Activated naive CD8-positive, alpha-beta T cell (primary cell): ENCODE measurements around the gene IL1RAPL2.

Experiments used
- H3K27ac Mint-ChIP-seq: one replicate; pipeline ENCODE4 v1.8.0; 2021; ENCODE audit warnings: mixed read lengths
- H3K27me3 Mint-ChIP-seq: one replicate; pipeline ENCODE4 v1.8.0; 2021; ENCODE audit warnings: mixed read lengths
- H3K36me3 Mint-ChIP-seq: one replicate; pipeline ENCODE4 v1.8.0; 2021; ENCODE audit warnings: mixed read lengths
- H3K4me1 Mint-ChIP-seq: one replicate; pipeline ENCODE4 v1.8.0; 2021; ENCODE audit warnings: low read depth, mixed read lengths
- H3K4me3 Mint-ChIP-seq: one replicate; pipeline ENCODE4 v1.8.0; 2021; ENCODE audit warnings: mild to moderate bottlenecking, mixed read lengths
- H3K9me3 Mint-ChIP-seq: one replicate; pipeline ENCODE4 v1.8.0; 2021; ENCODE audit warnings: low read depth, mixed read lengths

IL1RAPL2 gene

GRCh38 chrX:105260291-105261043 lies 694.5 kb downstream of the IL1RAPL2 start:
- H3K36me3 Mint-ChIP-seq, result no peaks in the 10 kb centered on the region
- peaks cover 5% of the 10 kb centered on the region for H3K9me3 Mint-ChIP-seq
- H3K27me3 Mint-ChIP-seq, result no peaks in the 10 kb centered on the region
- no peak overlapping the region for H3K4me3 Mint-ChIP-seq
- H3K4me1 Mint-ChIP-seq, result no peaks in the 10 kb centered on the region
- H3K27ac Mint-ChIP-seq, result no peak overlapping the region

GRCh38 chrX:105263171-105263570 lies 697.2 kb downstream of the IL1RAPL2 start:
- H3K27me3 Mint-ChIP-seq, result no peaks in the 10 kb centered on the region

DNA sequence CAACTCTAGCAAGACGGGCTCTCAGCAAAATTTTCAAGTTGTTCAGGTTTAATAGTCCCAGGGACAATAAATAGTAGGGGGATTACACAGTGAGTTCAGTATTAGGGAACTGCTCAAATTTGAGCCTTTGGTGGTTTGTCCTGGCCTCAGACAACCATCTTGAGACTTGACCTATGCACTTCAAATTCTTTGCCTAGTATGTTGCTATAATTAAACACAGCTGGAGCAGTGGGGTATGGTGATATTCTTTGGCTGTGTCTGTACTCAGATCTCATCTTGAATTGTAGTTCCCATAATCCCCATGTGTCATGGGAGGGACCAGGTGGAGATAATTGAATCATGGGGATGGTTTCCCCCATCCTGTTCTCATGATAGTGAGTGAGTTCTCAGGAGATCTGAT lies 697.8 kb downstream of the IL1RAPL2 start:
- H3K27me3 Mint-ChIP-seq, result no peaks in the 10 kb centered on the region

More at GRCh38 chrX:105263171-105263570, 697.2 kb downstream of the IL1RAPL2 start:
- Mint-ChIP-seq H3K9me3 (no peaks in the 10 kb centered on the region), H3K36me3 (no peaks in the 10 kb centered on the region), H3K4me3 (no peak overlapping the region), H3K4me1 (no peaks in the 10 kb centered on the region), H3K27ac (no peak overlapping the region)

DNA sequence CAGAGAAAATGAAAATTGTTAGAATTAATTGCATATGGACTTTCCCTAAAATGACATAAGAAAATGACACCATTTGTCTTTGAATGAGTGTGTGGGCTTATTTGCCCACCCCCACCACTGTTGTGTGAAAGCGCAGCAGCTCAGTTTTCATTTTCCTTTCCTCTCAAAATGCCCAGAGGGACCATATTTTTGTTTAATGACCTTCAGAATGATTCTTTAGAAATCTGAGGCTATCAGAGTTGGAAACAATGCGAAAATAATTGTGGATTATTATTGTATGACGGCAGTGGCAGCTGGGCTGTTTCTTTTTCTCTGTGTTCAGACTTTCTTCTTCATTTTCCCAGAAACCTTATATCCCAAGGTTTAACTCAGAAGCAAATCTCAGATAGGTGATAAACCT lies 699.1 kb downstream of the IL1RAPL2 start:
- no peak overlapping the region for H3K4me3 Mint-ChIP-seq
- H3K27ac Mint-ChIP-seq, result no peak overlapping the region
- H3K27me3 Mint-ChIP-seq, result no peaks in the 10 kb centered on the region
- H3K9me3 Mint-ChIP-seq, result no peaks in the 10 kb centered on the region
- no peaks in the 10 kb centered on the region for H3K4me1 Mint-ChIP-seq
- H3K36me3 Mint-ChIP-seq, result no peaks in the 10 kb centered on the region

More for the DNA sequence above, 697.8 kb downstream of the IL1RAPL2 start:
- Mint-ChIP-seq H3K36me3 (no peaks in the 10 kb centered on the region), H3K9me3 (no peaks in the 10 kb centered on the region), H3K4me1 (no peaks in the 10 kb centered on the region), H3K4me3 (no peak overlapping the region), H3K27ac (no peak overlapping the region)

- no peaks in the 10 kb centered on the region for H3K27me3 Mint-ChIP-seq
- H3K27ac Mint-ChIP-seq, result no peak overlapping the region
- H3K36me3 Mint-ChIP-seq, result no peaks in the 10 kb centered on the region
- H3K4me1 Mint-ChIP-seq, result no peaks in the 10 kb centered on the region
- no peaks in the 10 kb centered on the region for H3K9me3 Mint-ChIP-seq
- no peak overlapping the region for H3K4me3 Mint-ChIP-seq
These were observed 700.5 kb downstream of the IL1RAPL2 start for GRCh38 chrX:105266456-105266855.

DNA sequence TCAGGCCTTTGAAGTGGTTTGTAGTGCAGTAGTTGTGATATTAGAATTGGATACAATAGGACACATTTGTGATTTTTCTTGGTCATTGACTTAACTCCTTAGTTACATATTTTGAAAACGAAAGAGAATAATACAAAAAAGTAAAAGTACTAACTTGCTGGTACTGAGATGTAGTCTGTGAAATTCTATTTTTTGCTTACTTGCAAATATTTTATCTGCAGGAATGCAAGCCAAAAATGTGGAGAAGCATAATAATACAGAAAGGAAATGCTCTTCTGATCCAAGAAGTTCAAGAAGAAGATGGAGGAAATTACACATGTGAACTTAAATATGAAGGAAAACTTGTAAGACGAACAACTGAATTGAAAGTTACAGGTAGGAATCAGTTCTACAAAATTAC lies 701.2 kb downstream of the IL1RAPL2 start:
- no peaks in the 10 kb centered on the region for H3K27me3 Mint-ChIP-seq
- H3K36me3 Mint-ChIP-seq, result no peaks in the 10 kb centered on the region
- no peaks in the 10 kb centered on the region for H3K9me3 Mint-ChIP-seq
- no peaks in the 10 kb centered on the region for H3K4me1 Mint-ChIP-seq
- H3K27ac Mint-ChIP-seq, result no peak overlapping the region
- H3K4me3 Mint-ChIP-seq, result no peak overlapping the region

GRCh38 chrX:105269386-105269785 lies 703.4 kb downstream of the IL1RAPL2 start:
- Mint-ChIP-seq H3K4me1 (no peaks in the 10 kb centered on the region), H3K27me3 (no peaks in the 10 kb centered on the region), H3K36me3 (no peaks in the 10 kb centered on the region), H3K9me3 (peaks cover 1% of the 10 kb centered on the region), H3K4me3 (no peak overlapping the region), H3K27ac (no peak overlapping the region)

DNA sequence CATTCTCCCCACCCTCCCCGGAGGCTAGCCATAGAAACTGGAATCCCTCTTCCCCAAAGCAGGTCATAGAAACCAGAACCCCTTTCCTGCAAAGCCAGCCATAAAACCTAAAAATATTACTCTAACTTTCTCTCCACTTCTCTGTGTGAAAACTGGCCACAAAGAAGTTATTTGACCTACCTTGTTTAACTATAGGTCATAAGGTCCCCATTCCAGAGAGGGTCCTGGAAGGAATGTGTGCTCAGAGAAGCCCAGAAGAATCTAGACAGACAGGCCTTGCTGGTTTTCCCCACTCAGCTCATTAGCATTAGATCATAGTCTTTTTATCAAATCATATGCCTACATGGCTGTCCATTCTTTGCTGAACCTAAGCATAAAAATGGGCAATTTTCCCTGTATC lies 707.3 kb downstream of the IL1RAPL2 start:
- Mint-ChIP-seq H3K9me3 (peaks cover 3% of the 10 kb centered on the region), H3K4me1 (no peaks in the 10 kb centered on the region), H3K36me3 (no peaks in the 10 kb centered on the region), H3K4me3 (no peak overlapping the region), H3K27me3 (no peaks in the 10 kb centered on the region), H3K27ac (no peak overlapping the region)

- Mint-ChIP-seq H3K27me3 (no peaks in the 10 kb centered on the region), H3K27ac (no peak overlapping the region), H3K4me3 (no peak overlapping the region)
These were observed 708.1 kb downstream of the IL1RAPL2 start for GRCh38 chrX:105274091-105274490.

DNA sequence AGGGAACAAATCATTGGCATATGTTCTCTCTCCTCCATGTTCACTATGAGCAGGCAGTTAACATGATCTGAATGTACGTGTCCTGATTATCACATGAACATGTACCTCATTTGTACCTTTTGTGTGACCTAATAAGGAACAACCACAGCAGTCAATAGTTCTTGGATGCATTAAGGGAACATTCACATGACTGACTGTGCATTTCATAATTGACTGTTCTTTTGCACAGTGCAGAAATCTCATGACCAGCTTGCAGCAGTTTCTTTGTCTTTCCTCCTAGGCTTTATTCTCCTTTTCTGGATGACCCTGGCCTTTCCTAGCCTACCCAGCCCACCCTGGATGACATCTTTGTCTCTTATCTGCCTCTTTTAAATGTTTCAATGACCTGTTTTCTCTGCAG lies 711.1 kb downstream of the IL1RAPL2 start:
- H3K4me3 Mint-ChIP-seq, result no peak overlapping the region
- H3K27ac Mint-ChIP-seq, result no peak overlapping the region
- H3K36me3 Mint-ChIP-seq, result no peaks in the 10 kb centered on the region
- no peaks in the 10 kb centered on the region for H3K4me1 Mint-ChIP-seq
- peaks cover 3% of the 10 kb centered on the region for H3K9me3 Mint-ChIP-seq
- no peaks in the 10 kb centered on the region for H3K27me3 Mint-ChIP-seq

More at GRCh38 chrX:105274091-105274490, 708.1 kb downstream of the IL1RAPL2 start:
- Mint-ChIP-seq H3K4me1 (no peaks in the 10 kb centered on the region), H3K9me3 (peaks cover 3% of the 10 kb centered on the region), H3K36me3 (no peaks in the 10 kb centered on the region)

DNA sequence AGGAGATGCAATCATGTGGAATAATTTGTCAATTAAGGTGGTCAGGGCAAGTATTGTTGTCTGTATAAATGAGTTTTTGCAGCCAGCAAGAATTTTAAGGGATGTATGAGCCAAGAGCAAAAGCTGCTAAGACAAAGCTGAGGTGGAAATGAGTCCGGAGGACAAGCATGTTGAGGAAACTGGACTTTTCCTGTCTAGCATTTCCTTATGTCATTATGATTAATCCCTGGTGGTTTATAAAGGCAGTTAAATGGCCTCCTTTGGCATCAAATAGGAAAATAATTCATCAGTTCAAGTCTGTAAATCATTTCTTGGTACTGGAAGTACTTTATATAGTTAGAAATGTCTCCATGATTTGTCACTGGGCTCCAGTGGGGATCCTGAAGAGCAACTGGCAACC lies 716.1 kb downstream of the IL1RAPL2 start:
- Mint-ChIP-seq H3K27ac (no peak overlapping the region), H3K36me3 (no peaks in the 10 kb centered on the region), H3K27me3 (no peaks in the 10 kb centered on the region), H3K4me1 (no peaks in the 10 kb centered on the region), H3K4me3 (no peak overlapping the region), H3K9me3 (no peaks in the 10 kb centered on the region)

- no peak overlapping the region for H3K27ac Mint-ChIP-seq
- no peaks in the 10 kb centered on the region for H3K9me3 Mint-ChIP-seq
- no peaks in the 10 kb centered on the region for H3K4me1 Mint-ChIP-seq
- H3K36me3 Mint-ChIP-seq, result no peaks in the 10 kb centered on the region
- H3K27me3 Mint-ChIP-seq, result no peaks in the 10 kb centered on the region
- H3K4me3 Mint-ChIP-seq, result no peak overlapping the region
These were observed 731.0 kb downstream of the IL1RAPL2 start for GRCh38 chrX:105297041-105297440.

GRCh38 chrX:105299286-105299685 lies 733.3 kb downstream of the IL1RAPL2 start:
- Mint-ChIP-seq H3K9me3 (no peaks in the 10 kb centered on the region), H3K27me3 (no peaks in the 10 kb centered on the region), H3K27ac (no peak overlapping the region), H3K4me3 (no peak overlapping the region), H3K4me1 (no peaks in the 10 kb centered on the region), H3K36me3 (no peaks in the 10 kb centered on the region)

- no peak overlapping the region for H3K4me3 Mint-ChIP-seq
- H3K4me1 Mint-ChIP-seq, result no peaks in the 10 kb centered on the region
- no peaks in the 10 kb centered on the region for H3K27me3 Mint-ChIP-seq
- no peaks in the 10 kb centered on the region for H3K36me3 Mint-ChIP-seq
- no peaks in the 10 kb centered on the region for H3K9me3 Mint-ChIP-seq
- no peak overlapping the region for H3K27ac Mint-ChIP-seq
These were observed 736.2 kb downstream of the IL1RAPL2 start for GRCh38 chrX:105302246-105302645.

DNA sequence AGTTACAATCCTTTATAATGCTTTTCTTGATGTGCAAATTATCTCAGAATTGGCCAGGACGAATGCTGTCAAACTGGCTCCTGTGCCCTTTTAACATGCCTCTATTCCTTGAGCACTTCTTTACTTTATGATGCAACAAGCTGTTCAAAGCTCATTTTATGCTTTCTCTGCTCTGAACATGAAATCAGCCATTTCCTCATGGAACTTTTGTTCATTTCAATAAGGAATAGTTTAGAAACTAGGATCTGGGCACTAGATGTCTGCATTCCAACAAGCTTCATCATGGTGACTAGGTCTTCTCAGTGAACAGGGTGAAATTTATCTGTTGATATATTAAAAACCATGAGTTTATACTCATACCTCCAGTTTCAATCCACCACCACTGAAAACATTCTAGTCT lies 741.8 kb downstream of the IL1RAPL2 start:
- Mint-ChIP-seq H3K9me3 (no peaks in the 10 kb centered on the region), H3K36me3 (no peaks in the 10 kb centered on the region), H3K27ac (no peak overlapping the region), H3K27me3 (no peaks in the 10 kb centered on the region), H3K4me1 (no peaks in the 10 kb centered on the region), H3K4me3 (no peak overlapping the region)

GRCh38 chrX:105313596-105313995 lies 747.6 kb downstream of the IL1RAPL2 start:
- Mint-ChIP-seq H3K36me3 (no peaks in the 10 kb centered on the region), H3K27me3 (no peaks in the 10 kb centered on the region), H3K4me3 (no peak overlapping the region), H3K4me1 (no peaks in the 10 kb centered on the region), H3K27ac (no peak overlapping the region), H3K9me3 (no peaks in the 10 kb centered on the region)
